GM19463 (cell line): Measurements from ENCODE around the gene CA5A.

ENCODE experiments used
- ATAC-seq: cut with Tn5 transposase; IDR thresholded peaks from one replicate; pipeline ENCODE4 v1.9.1; 2021; ENCODE audit warnings: mild to moderate bottlenecking, moderate library complexity; ENCODE audit not compliant: unreplicated experiment

CA5A gene

DNA sequence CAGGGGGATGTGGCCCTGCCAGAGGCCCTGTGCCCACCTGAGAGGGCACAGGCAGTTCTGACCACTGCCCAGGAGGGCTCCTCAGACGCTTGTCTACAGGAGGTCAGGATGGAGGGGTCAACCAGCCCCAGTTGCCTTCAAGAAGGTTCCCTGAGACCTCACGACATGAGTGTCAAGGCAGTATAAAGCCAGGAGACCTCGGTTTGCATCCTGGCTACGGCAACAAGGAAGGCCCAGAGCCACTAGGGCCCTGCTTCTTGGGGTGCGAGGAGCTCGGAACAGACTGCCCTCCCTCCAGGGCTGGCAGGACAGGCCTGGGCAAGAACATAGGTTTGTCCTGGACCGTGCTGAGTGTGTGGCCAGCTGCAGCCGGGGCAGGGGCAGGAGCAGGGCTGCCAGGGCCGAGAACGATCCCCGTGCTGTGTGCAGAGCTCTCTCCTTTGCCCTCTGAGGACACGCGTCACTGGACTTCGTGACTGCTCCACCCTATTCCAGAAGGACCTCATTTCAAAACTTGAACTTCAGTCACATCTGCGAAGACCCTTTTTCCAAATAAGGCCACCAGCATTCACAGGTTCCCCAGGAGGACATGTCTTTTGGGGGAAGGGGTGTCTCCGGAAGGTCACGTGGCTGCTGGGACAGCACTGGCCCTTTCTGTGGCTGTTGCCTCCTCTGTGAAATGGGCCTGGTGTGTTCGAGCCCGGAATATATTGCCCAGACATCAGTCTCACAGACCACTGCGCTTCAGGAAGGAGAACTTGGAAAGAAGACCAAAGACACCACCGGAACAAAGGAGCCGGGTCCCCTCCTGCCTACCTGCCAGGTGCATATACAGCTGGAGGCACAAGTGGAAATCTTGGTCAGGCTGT lies 94.8 kb downstream of the CA5A start:
- ATAC-seq, result no peak

DNA sequence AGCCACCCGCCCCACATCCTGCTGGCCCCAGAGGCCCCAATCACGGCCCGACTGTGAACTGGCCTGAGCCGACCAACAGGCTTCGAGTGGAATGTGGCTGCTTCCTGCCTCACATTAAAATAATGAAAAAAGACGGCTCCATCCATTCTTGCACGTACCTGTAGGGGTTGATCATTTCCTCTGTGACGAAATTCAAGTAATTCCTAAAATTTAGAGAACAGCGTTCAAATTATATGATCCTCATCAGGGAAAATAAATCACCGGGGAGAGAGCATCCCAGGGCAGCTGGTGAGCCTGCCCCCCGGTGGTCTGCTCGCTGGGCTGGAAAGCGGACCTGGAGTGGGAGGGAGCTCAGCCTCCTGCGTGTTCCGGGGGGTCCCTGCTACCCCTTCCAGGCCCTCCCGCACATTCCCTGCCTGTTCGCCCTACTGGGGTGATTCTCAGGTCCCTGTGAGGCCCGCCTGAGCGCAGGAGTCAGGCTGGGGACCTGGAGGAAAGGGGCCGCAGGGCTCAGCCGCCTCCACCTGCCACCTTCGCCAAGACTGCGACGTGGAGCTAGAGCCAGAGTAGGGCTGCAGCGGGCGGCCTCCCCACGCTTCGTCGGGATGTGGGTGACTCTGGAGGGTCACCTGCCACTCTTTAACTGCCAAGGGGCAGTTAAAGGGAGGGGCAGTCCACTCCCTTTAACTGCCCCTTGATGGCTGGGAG lies 95.9 kb downstream of the CA5A start:
- ATAC-seq, result no peak

DNA sequence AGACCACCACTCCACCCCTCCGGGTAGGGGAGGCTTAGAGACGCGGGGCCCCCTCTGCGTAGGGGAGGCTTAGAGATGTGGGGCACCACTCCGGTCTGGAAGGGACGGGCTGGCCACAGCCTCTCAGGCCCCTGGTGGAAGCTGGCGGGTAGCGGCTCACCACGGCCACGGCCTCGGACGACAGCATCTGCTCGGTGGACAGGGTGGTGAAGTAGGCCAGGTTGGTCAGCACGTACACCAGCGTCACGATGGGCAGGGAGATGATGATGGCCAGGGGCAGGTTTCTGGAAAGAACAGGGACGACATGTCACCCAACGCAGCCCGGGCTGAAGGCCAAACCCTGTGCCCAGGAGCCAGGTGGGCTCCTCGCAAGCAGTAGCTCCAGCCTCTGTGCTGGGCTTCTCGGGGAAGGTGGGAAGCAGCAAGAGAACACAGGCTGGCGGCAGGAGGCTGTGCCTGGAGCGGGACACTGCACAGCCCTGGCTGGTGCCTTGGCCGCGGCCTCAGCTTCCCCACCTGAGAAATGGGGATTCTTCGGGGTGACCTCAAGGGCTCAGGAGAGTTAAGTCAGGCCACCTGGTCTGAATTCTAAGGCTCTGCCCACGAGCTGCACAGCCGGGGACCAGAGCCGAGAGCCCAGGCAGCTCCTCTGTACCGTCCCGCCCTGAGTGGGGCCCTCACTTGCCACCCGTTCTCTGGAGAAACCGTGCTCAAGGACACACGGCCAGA lies 96.6 kb downstream of the CA5A start:
- ATAC-seq, result no peak

DNA sequence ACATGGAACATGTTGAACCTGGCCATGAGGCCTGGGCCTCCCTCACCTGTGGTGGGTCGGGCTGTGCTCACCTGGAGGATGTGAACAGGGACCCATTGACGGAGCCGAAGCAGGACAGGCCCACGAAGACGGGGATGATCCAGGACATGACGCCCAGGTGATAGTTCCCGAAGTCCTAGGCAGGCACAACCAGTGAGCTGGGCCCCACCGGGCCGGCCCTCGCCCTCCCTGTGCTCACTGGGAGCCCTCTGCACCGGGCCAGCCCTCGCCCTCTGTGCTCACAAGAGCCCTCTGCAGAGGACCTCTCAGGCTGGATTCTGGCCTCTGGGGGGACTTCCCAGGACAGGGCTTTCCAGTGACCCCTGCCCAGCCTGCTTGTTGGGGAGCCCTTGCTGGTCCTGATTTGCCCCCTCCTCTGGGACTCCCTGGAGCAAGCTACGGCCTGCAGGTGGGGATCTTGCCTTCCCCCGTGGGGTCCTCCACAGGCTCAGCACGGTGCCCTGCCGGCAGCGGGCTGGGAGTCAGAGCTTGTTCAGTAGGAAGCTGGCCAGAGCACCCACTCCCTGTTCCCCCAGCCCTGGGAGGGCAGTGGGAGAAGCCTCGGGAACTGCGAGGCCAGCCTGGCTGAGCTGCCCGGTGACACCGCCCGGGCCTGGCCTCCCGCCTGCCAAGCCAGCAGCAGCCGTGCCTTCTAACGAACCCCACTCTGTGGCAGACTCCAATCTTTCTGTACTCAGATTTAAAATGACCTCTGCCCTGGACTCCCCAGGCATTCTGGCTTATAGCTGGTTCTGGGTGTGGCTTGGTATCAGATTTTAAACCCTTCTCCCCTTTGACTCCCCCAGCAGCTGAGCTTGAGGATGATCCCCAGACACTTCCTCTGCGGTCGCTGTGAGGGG lies 97.4 kb downstream of the CA5A start:
- ATAC-seq, result no peak
